H1 (cell line): ENCODE data around the gene NAXE. TPM values are rescaled to one million over a fixed set of nuclear protein-coding genes. Genes with fewer than 3 reads are reported as not detected.

Experiments
- CTCF ChIA-PET: fragments of 300-600 bp; sonication (Branson Sonifier 250); formaldehyde crosslinking; loops from one replicate; lab custom pipeline; 2021; ENCODE audit not compliant: partially characterized antibody; lab: Charles Lee
- POLR2A ChIA-PET: fragments of 300-600 bp; sonication (Branson Sonifier 250); formaldehyde crosslinking; loops from one replicate; lab custom pipeline; 2021; ENCODE audit warnings: inconsistent platforms; ENCODE audit not compliant: partially characterized antibody; lab: Charles Lee
- DNase-seq, 2 experiments: peaks; one replicate each; pipeline versions ENCODE4 v3.0.0 to v3.0.0-alpha.2; 2010 to 2022; ENCODE audit warnings: low spot score in 2 of 2, low read depth in 1 of 2, mixed read lengths in 1 of 2
- FAIRE-seq: peaks from 2 replicates; lab custom pipeline; 2011; peaks lifted over from hg19 to GRCh38; lab: Jason Lieb, UNC
- H2AFZ ChIP-seq: 2 replicates; pipeline ENCODE4 v1.8.1; 2012; ENCODE audit warnings: low read length, inconsistent platforms
- H2AK5ac ChIP-seq: 2 replicates; pipeline ENCODE4 v1.6.1; 2013; ENCODE audit warnings: low read depth, low read length
- H2BK120ac ChIP-seq: replicated peaks from 2 replicates; pipeline ENCODE3; 2013; ENCODE audit warnings: low read depth, low read length, inconsistent platforms
- H2BK12ac ChIP-seq: 2 replicates; pipeline ENCODE4 v1.6.1; 2013; ENCODE audit warnings: low read depth, low read length
- H2BK15ac ChIP-seq: 2 replicates; pipeline ENCODE4 v1.6.1; 2013; ENCODE audit warnings: low read length
- H2BK20ac ChIP-seq: 2 replicates; pipeline ENCODE4 v1.6.1; 2013; ENCODE audit warnings: low read length
- H2BK5ac ChIP-seq: 2 replicates; pipeline ENCODE4 v1.6.1; 2013; ENCODE audit warnings: low read depth, low read length
- H3K14ac ChIP-seq: 2 replicates; pipeline ENCODE4 v1.6.1; 2013; ENCODE audit warnings: inconsistent platforms; ENCODE audit not compliant: insufficient read length
- H3K18ac ChIP-seq: 2 replicates; pipeline ENCODE4 v1.6.1; 2013; ENCODE audit warnings: low read length; ENCODE audit errors: extremely low read depth
- H3K23ac ChIP-seq: 2 replicates; pipeline ENCODE4 v1.6.1; 2013; ENCODE audit warnings: inconsistent platforms; ENCODE audit not compliant: insufficient read length
- H3K23me2 ChIP-seq: 2 replicates; pipeline ENCODE4 v1.6.1; 2013; ENCODE audit warnings: low read depth, low read length
- H3K27ac ChIP-seq: 2 replicates; pipeline ENCODE4 v1.6.1; 2011; ENCODE audit warnings: low read depth, low read length, inconsistent platforms
- H3K27me3 ChIP-seq, 4 experiments: replicated peaks in 1 of 4; 1 replicate in 1 of 4; 2 replicates in 3 of 4; pipeline versions ENCODE4 v1.6.1 to v1.8.1; 2011 to 2013; ENCODE audit warnings: low read length in 3 of 4, mild to moderate bottlenecking in 3 of 4, inconsistent platforms in 2 of 4, mixed read lengths in 2 of 4, moderate library complexity in 1 of 4; ENCODE audit not compliant: control insufficient read depth in 3 of 4, insufficient read depth in 3 of 4; ENCODE audit errors: extremely low read depth in 1 of 4
- H3K36me3 ChIP-seq, 4 experiments: 2 replicates each; pipeline versions ENCODE4 v1.6.1 to v1.8.1; 2011 to 2013; ENCODE audit warnings: mild to moderate bottlenecking in 4 of 4, low read length in 3 of 4, moderate library complexity in 2 of 4, control low read depth in 1 of 4, inconsistent platforms in 1 of 4; ENCODE audit not compliant: insufficient read depth in 4 of 4, control insufficient read depth in 2 of 4
- H3K4ac ChIP-seq: replicated peaks from 2 replicates; pipeline ENCODE3; 2013; ENCODE audit warnings: low read length, low read depth, mixed read lengths, inconsistent platforms; ENCODE audit not compliant: insufficient read length
- H3K4me1 ChIP-seq, 4 experiments: replicated peaks in 1 of 4; 1 replicate in 1 of 4; 2 replicates in 3 of 4; pipeline versions ENCODE4 v1.6.1 to v1.8.1; 2011 to 2013; ENCODE audit warnings: low read length in 3 of 4, inconsistent platforms in 2 of 4, mixed read lengths in 1 of 4; ENCODE audit not compliant: insufficient read depth in 4 of 4, control insufficient read depth in 3 of 4
- H3K4me2 ChIP-seq, 2 experiments: 2 replicates each; pipeline versions ENCODE4 v1.6.1 to v1.8.1; 2011 to 2013; ENCODE audit warnings: low read depth in 2 of 2, low read length in 2 of 2, control low read depth in 1 of 2, inconsistent platforms in 1 of 2, mild to moderate bottlenecking in 1 of 2; ENCODE audit not compliant: insufficient read depth in 1 of 2
- H3K4me3 ChIP-seq, 4 experiments: fragments of 200-600, 300-600 bp in 1 of 4; sonication (generic), shearing (Covaris generic), sonication (Bioruptor Twin) in 1 of 4; 2 replicates each; pipeline versions ENCODE4 v1.5.1 to v1.8.1; 2011 to 2016; ENCODE audit warnings: low read length in 4 of 4, low read depth in 3 of 4, control low read depth in 2 of 4, inconsistent platforms in 2 of 4, mild to moderate bottlenecking in 2 of 4, mixed read lengths in 1 of 4, moderate library complexity in 1 of 4; ENCODE audit not compliant: insufficient read depth in 2 of 4; ENCODE audit errors: extremely low read depth in 1 of 4
- H3K56ac ChIP-seq: replicated peaks from 2 replicates; pipeline ENCODE3; 2013; ENCODE audit warnings: low read depth, mild to moderate bottlenecking, mixed read lengths, low read length, inconsistent platforms; ENCODE audit not compliant: insufficient read length
- H3K79me1 ChIP-seq: 2 replicates; pipeline ENCODE4 v1.6.1; 2013; ENCODE audit warnings: low read depth, low read length, control low read depth
- H3K79me2 ChIP-seq, 2 experiments: 2 replicates each; pipeline versions ENCODE4 v1.6.1 to v1.8.1; 2012 to 2013; ENCODE audit warnings: low read length in 2 of 2, mild to moderate bottlenecking in 2 of 2, inconsistent platforms in 1 of 2; ENCODE audit not compliant: insufficient read depth in 2 of 2, control insufficient read depth in 1 of 2
- H3K9ac ChIP-seq, 4 experiments: replicated peaks in 1 of 4; 1 replicate in 1 of 4; 2 replicates in 3 of 4; pipeline versions ENCODE4 v1.6.1 to v1.8.1; 2011 to 2013; ENCODE audit warnings: low read depth in 3 of 4, low read length in 3 of 4, control low read depth in 2 of 4, mild to moderate bottlenecking in 2 of 4, moderate library complexity in 2 of 4, inconsistent platforms in 1 of 4; ENCODE audit errors: extremely low read depth in 1 of 4
- H3K9me3 ChIP-seq, 2 experiments: 2 replicates each; pipeline versions ENCODE4 v1.6.1 to v1.8.1; 2012 to 2013; ENCODE audit warnings: mild to moderate bottlenecking in 2 of 2, moderate library complexity in 2 of 2, control low read depth in 1 of 2, inconsistent platforms in 1 of 2, low read depth in 1 of 2, low read length in 1 of 2, mixed read lengths in 1 of 2; ENCODE audit not compliant: insufficient read depth in 2 of 2
- H4K20me1 ChIP-seq, 2 experiments: replicated peaks in 1 of 2; 2 replicates each; pipeline versions ENCODE3 to v1.8.1; 2011 to 2013; ENCODE audit warnings: inconsistent platforms in 2 of 2, low read length in 2 of 2, mild to moderate bottlenecking in 1 of 2; ENCODE audit not compliant: insufficient read depth in 2 of 2, control insufficient read depth in 1 of 2
- H4K5ac ChIP-seq: 2 replicates; pipeline ENCODE4 v1.6.1; 2013; ENCODE audit warnings: low read length, low read depth, mixed read lengths, inconsistent platforms; ENCODE audit not compliant: insufficient read length
- H4K8ac ChIP-seq: 2 replicates; pipeline ENCODE4 v1.8.0; 2013; ENCODE audit warnings: mild to moderate bottlenecking, moderate library complexity, low read length, inconsistent platforms; ENCODE audit not compliant: insufficient read depth; ENCODE audit errors: extremely low read depth
- H4K91ac ChIP-seq: replicated peaks from 2 replicates; pipeline ENCODE3; 2013; ENCODE audit warnings: low read length, mixed read lengths, inconsistent platforms; ENCODE audit not compliant: insufficient read length
- CREB1 ChIP-seq: IDR thresholded peaks from 2 replicates; pipeline ENCODE4 v1.6.1; 2012; ENCODE audit warnings: inconsistent platforms
- CTCF ChIP-seq, 3 experiments: IDR thresholded peaks; 1 replicate in 2 of 3; 2 replicates in 1 of 3; pipeline versions ENCODE4 v1.5.1 to v1.6.1; 2011; ENCODE audit warnings: low read length in 3 of 3, mild to moderate bottlenecking in 3 of 3, inconsistent platforms in 2 of 3, low read depth in 1 of 3, moderate library complexity in 1 of 3; ENCODE audit not compliant: insufficient read depth in 1 of 3; ENCODE audit errors: control extremely low read depth in 1 of 3
- GTF2F1 ChIP-seq: IDR thresholded peaks from 2 replicates; pipeline ENCODE4 v1.6.1; 2012; ENCODE audit warnings: low read depth, low read length, improper control_type of control experiment, borderline replicate concordance
- WGBS, 2 experiments: shearing (Covaris generic) in 1 of 2; methylation state at CpG; one replicate each; pipeline versions ENCODE4 v1.1.6 to v1.1.7; 2013 to 2015; ENCODE audit warnings: low lambda C conversion rate in 2 of 2, mixed read lengths in 2 of 2, inconsistent platforms in 1 of 2, low coverage in 1 of 2, missing lambda C conversion rate in 1 of 2; ENCODE audit not compliant: insufficient replicate concordance in 2 of 2, insufficient coverage in 1 of 2, insufficient read length in 1 of 2; ENCODE audit errors: extremely low coverage in 1 of 2, missing lambda C conversion rate in 1 of 2; 5-methylcytosine and 5-hydroxymethylcytosine counted together
- polyA plus RNA-seq, 7 experiments: library from polyadenylated mRNA; depleted of rRNA in 3 of 7; stranded (reverse) in 5 of 7; unstranded in 2 of 7; fragments of >200 nt in 5 of 7; fragments of 200-250 nt in 2 of 7; gene quantifications; 1 replicate in 5 of 7; 2 replicates in 1 of 7; 4 replicates in 1 of 7; pipeline versions ENCODE4 v1.2.1 to v1.2.3, GENCODE V29; 2011 to 2013; ENCODE audit warnings: missing spikeins in 2 of 7, mixed read lengths in 2 of 7
- total RNA-seq: library from RNA; stranded (reverse); fragmentation: NEBNext Ultra II Directional; extraction: Animal tissue kit (Norgen Biotek cat#: 25700); gene quantifications from 2 replicates; pipeline ENCODE4 v1.2.1, GENCODE V29; 2021

Gene NAXE
- total and polyA plus RNA-seq, 2 of the 8 experiments (the other 6 are each of a cell fraction or from before 2014, with no cell fraction given) = 73.1 to 74.3 TPM

DNA sequence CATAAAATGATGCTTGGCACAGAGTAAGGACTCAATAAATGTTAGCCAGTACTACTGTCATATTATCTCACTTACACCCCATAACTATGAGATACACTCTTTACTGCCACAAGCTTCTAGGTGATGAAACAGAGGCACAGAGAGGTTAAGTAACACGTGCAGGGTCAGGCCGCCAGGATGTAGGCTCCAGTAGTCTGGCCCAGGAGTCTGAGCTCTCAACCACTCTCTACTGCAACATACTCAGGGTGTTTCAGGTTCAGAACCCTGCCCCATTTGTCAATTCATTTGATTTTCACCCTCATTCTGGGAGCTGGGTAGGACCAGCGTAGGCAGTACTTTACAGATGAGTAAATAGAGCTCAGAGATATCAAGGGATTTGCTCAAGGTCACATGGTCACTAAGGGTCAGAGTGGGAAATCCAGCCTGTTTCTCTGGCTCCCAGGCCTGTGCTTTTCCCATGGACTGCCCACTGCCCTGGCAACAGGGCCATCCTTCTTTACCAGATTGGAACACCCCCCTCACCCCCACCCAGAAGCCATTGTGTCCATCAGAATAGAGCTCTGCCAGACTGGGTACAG lies 40.4 kb upstream of the NAXE start:
- no peak overlapping the region for H2BK15ac ChIP-seq
- no peaks in the 10 kb centered on the region for H3K79me2 ChIP-seq
- no peak overlapping the region for H3K23ac ChIP-seq
- ChIA-PET POLR2A (interaction anchor here (1.0 to 1.3 kb wide), 3 partner anchors 14 to 47 kb away, joined by 3 read pairs; no protein-coding TSS in a partner anchor), CTCF (interaction anchor here (1.0 to 6.8 kb wide), 8 partner anchors 10 to 165 kb away, joined by 3 to 33 read pairs (median 3); partner anchors contain the start of gene NAXE)
- no peaks in the 10 kb centered on the region for H3K27me3 ChIP-seq
- peaks cover 0 to 8% of the 10 kb centered on the region in 2 experiments for H4K20me1 ChIP-seq
- no peak overlapping the region for H3K4ac ChIP-seq
- H3K9me3 ChIP-seq = no peaks in the 10 kb centered on the region
- no peak overlapping the region for H3K27ac ChIP-seq
- DNase-seq = no peak
- H3K36me3 ChIP-seq = peaks cover 6 to 30% (median 16%) of the 10 kb centered on the region in 4 experiments; a peak in 7 of 8 replicates
- no peak overlapping the region for H3K56ac ChIP-seq
- H4K5ac ChIP-seq = no peak overlapping the region
- no peaks in the 10 kb centered on the region for H3K4me1 ChIP-seq
- no peak overlapping the region for H3K18ac ChIP-seq
- H2BK120ac ChIP-seq = no peak overlapping the region
- H3K9ac ChIP-seq = no peak overlapping the region
- FAIRE-seq = no peak
- no peak overlapping the region for H3K4me2 ChIP-seq
- WGBS, 2 experiments = 92% methylated on average over 3 of the region's 3 CpGs; no CpG with 5 or more reads in 1 of the 2 experiments
- H2AFZ ChIP-seq = no peak overlapping the region
- H2BK12ac ChIP-seq = no peak overlapping the region
- H4K91ac ChIP-seq = no peak overlapping the region
- H3K79me1 ChIP-seq = no peaks in the 10 kb centered on the region
- no peak overlapping the region for H3K4me3 ChIP-seq
- no peak overlapping the region for H3K14ac ChIP-seq
- H2AK5ac ChIP-seq = no peak overlapping the region
- no peak overlapping the region for H2BK20ac ChIP-seq
- no peaks in the 10 kb centered on the region for H3K23me2 ChIP-seq
- TF ChIP-seq GTF2F1 (no peak), CTCF (IDR thresholded peaks at IDR 0.05; ENCODE audit: control extremely low read depth in 1 of 3, insufficient read depth in 1 of 3, low read depth in 1 of 3, low read length in 3 of 3) (no peak), CREB1 (no peak)
- TF ChIP-seq, all 59 proteins: peak for 0
- Histone ChIP-seq H2BK5ac (no peak overlapping the region), H4K8ac (no peak overlapping the region)
